ENCODE measurements around the gene ASPG. TPM values are rescaled to one million over a fixed set of nuclear protein-coding genes. Genes with fewer than 3 reads are reported as not detected.
A peak's percentile ranks its signal among the peaks of the same experiment; 100 is the strongest.

Gene ASPG
- total and polyA plus RNA-seq, 2 of the 13 experiments (the other 11 are each of a cell fraction or from before 2014, with no cell fraction given) = not detected

GRCh38 chr14:104096751-104097700, 11.5 kb downstream of the ASPG start:
- H3K36me3 ChIP-seq (replicated peaks in 1 of 2; ENCODE audit: control insufficient read depth in 1 of 2, insufficient read depth in 2 of 2, low read length in 2 of 2) = no peaks in the 10 kb centered on the region
- H3K9ac ChIP-seq (ENCODE audit: insufficient read depth, low read depth, low read length) = no peak overlapping the region
- H3K4me1 ChIP-seq (ENCODE audit: insufficient read depth, low read length) = peaks cover 7% of the 10 kb centered on the region; the same call in 1 of the 2 replicates
- H4K20me1 ChIP-seq (ENCODE audit: insufficient read depth, low read length) = no peaks in the 10 kb centered on the region; the same call in 1 of the 2 replicates
- intact Hi-C loops (cut with micrococcal nuclease; ENCODE audit: unreplicated experiment) = no loop called here
- TF ChIP-seq GLMP (CRISPR knock-in tag; IDR thresholded peaks at IDR 0.05; ENCODE audit: borderline replicate concordance) (no peak), CTCF (CRISPR knock-in tag; IDR thresholded peaks at IDR 0.05) (peak; percentile 39; the same call in 1 of the 2 replicates), ZNF446 (CRISPR knock-in tag; IDR thresholded peaks at IDR 0.05) (no peak)
- no peaks in the 10 kb centered on the region for H3K79me2 ChIP-seq (ENCODE audit: insufficient read depth, low read length)
- H3K27me3 ChIP-seq (ENCODE audit: control insufficient read depth in 1 of 2, insufficient read depth in 2 of 2, low read length in 2 of 2) = peaks cover 7 to 38% of the 10 kb centered on the region in 2 experiments; a peak in 4 of 5 replicates
- no peak for FAIRE-seq
- H2AFZ ChIP-seq (ENCODE audit: low read length) = no peak overlapping the region
- 47% methylated on average over 7 of the region's 25 CpGs for WGBS (ENCODE audit: low lambda C conversion rate)
- ChIA-PET POLR2A (no interaction called here), CTCF (ENCODE audit: low intra/inter-chr PET ratio, low total read pairs) (no interaction called here)
- no peak overlapping the region for H3K4me2 ChIP-seq (ENCODE audit: low read depth, low read length)
- no peaks in the 10 kb centered on the region for H3K9me3 ChIP-seq (ENCODE audit: low read length)
- no TSS peak for BruUV-seq (replicated peaks)
- H3K27ac ChIP-seq (ENCODE audit: extremely low read length, insufficient read depth, low read length) = no peak overlapping the region
- ATAC-seq = peak; percentile 21; the same call in 2 of the 3 replicates
- in situ Hi-C loops (cut with HindIII; ENCODE audit: extremely low pct_ligation_motif_present, low pct_unique_long_range_greater_than_20kb) = loop anchor here (5.0 kb wide), 1 partner anchor 35 kb away; no protein-coding TSS in a partner anchor
- no peak for DNase-seq (ENCODE audit: low spot score)
- H3K4me3 ChIP-seq (replicated peaks in 1 of 3; ENCODE audit: insufficient read depth in 1 of 3, low read depth in 2 of 3, low read length in 3 of 3) = no peak overlapping the region

All from HepG2 (cell line).